ENCODE data around the gene ECHS1.

GRCh38 chr10:133329491-133330202, 43.5 kb downstream of the ECHS1 start:
- TF ChIP-seq SRF (CRISPR knock-in tag; IDR thresholded peaks at IDR 0.05) = no peak
- TF ChIP-seq MYBL2 (IDR thresholded peaks at IDR 0.05; ENCODE audit: low read depth) = no peak
- TF ChIP-seq MYBL2 (CRISPR knock-in tag; IDR thresholded peaks at IDR 0.05; ENCODE audit: borderline replicate concordance) = no peak
